NAMALWA (cell line): ENCODE measurements around the gene CACNA1G.

Experiments used
- DNase-seq: peaks from one replicate; pipeline ENCODE4 v3.0.0-alpha.2; 2015; ENCODE audit warnings: low spot score

CACNA1G gene

DNA sequence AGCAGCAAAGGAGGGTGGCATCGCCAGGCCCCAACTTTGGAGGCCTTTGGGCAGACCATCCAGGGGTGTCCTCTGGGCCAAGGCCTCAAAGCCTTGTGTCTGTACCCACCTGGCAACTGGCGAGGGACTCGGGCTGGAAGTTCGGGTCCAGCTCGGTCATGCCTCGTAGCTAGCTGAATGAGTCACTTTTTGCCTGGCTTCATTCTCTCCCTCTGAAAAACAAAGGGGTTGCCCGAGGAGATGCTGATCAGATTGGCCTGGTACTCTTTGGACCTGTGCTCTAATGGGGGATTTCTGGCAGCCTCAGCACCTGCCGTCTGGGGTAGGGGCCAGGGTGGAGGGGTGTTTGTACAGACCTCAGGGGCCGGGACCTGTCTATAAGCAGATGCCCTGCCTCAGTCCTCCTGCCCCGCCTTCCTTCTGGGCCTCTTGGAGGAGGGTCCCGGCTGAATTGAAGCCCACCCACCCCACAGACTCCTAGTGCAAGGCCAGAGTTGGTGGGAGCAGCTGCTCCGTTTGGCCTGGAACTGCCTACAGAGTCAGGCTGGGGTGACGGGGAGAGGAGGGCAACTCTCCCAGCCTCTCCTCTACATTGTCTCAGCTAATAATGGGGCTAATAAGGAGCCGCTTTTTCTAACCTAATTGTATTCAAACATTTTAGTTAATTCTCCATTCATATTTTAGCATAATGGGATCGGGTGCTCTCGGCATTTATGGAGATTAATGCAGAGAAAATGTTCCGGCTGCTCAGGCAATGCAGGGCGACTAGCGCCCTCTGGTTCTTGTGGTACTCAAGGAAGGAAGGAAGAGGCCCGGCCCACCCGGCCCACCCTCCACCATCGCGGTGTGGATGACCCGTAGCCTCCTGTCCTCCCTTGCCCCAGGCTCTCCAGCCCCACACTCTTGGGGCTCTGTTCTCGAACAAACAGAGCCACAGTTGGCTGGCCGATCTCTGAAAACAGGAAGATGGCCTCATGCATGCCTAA, 52.8 kb downstream of the CACNA1G start:
- no peak for DNase-seq

DNA sequence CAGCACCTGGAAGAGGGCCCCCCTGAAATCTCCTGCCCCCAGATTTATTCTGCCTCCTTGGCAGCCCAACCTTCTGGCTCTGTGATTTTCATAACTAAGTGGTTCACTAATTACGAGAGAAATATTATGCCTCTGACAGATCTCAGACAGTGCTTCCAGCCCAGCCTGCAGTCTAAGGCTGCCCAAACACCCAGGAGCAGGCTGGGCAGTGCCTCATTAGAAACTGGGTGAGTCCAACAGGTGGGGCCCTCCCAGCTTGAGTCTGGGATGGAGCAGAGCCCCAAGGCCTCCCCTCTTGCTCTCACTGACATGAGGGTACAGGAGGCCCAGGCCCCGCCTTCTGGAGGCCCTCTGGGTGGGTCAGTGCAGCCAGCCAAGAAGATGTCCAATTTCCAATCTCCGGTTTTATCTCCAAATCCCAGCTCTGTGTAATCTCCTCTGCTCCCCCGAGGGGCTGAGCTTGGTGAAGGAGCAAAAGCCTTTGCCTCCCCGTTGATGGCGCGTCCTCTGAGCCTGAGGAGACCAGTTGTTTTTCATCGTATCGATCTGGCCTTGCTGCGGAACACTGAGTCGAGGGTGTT, 54.0 kb downstream of the CACNA1G start:
- no peak for DNase-seq

DNA sequence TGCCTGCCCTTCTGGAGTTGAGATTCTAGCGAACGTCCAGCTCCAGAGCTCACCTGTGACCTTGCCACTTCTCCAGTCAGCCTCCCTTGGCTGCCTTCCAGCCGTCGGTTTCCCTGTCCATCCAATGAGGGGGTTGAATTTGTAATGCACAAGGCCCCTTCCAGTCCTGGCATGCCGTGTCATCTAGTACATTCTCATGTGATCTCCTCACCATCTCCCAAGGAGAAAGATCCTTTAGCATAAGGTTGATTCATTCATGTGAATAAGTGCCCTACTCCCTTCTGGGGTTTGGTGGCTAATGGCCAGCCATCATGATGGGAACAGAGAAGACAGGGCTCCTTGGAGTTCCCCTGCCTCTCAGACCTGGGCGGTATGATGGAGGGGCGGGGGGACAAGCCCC, 55.3 kb downstream of the CACNA1G start:
- no peak for DNase-seq

DNA sequence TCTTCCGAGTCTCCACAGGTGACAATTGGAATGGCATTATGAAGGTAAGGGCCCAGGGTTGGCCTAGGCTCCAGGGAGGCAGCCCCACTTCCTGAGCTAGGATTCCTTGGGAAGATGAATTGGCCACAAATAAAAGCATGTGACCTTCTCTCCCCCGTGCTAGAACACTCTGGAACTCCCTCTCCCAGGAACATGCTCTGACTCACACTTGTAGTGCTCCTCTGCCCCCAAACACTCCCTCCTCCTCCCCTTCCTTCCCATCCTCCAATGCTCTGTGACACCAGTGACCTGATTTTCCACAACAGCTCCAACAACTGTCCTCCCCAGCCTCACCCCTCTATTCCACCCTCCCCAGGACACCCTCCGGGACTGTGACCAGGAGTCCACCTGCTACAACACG, 57.8 kb downstream of the CACNA1G start:
- DNase-seq, result no peak

DNA sequence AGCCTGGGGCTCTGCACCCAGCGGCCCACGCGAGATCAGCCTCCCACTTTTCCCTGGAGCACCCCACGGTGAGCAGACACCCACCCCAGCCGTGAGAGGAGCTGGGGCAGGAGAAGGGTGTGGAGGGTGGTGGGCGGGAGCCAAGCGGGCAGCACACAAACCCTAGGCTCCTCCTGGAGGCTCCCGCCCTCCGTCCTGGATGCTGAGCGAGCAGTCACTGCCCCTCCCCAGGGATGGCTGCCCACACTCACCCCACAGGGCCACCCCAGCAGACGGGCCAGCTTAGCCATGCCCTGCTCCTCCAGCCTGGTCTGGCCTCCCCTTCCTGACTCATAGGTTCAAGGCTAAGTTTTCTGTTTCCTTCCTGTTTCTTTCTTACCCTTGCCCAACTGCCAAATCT, 58.4 kb downstream of the CACNA1G start:
- DNase-seq, result no peak

DNA sequence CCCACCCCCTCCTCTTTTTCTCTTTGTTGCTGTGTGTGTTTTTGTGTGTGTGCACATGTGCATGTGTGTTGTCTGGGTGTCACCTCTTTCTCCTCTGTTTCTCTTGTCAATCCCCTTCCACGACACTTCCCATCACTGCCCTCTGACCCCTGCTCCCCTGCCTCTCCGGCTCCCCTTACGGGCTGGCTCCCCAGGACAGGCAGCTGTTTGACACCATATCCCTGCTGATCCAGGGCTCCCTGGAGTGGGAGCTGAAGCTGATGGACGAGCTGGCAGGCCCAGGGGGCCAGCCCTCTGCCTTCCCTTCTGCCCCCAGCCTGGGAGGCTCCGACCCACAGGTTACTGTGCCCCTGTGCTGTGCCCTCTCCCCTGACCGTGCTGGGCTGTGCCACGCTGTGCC, 59.0 kb downstream of the CACNA1G start:
- DNase-seq, result no peak

DNA sequence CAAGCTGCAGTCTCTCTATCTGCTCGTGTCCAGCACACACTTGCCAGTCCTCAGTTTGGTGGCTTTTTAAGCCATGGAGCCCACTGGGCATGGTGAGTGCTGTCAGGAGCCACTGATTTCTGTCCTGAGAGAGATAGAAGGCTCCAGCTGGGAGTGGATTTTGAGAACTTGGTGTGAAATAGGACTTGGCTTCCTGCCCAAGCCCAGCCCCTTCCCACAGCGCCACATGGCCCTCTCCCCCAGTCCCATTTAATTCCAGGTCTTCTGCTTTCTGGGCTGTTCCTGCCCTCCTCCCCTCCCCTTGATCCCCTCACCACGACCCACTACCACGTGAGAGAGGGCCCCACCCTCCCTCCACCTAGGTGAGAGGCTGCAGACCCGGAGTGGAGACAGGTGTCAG, 59.7 kb downstream of the CACNA1G start:
- DNase-seq, result no peak

DNA sequence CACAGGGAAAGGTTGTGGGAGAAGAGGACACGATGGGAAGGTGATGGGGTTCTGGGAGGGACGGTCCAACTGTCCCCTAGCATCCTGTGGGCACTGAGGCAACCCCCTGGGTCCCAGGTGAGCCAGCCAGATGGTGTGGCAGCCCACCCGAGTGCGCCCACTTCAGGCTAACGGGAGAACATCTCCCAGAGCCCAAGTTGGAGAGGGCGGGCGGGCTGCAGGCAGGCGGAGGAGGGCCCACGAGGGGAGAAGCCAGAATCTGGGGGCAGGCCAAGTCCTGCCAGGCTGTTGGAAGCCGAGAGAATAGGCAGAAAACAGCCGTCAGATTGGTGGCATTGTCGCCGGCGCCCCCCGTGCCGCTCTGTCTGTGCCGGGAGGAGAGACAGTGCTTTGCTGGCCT, 60.3 kb downstream of the CACNA1G start:
- DNase-seq, result peak; percentile 25

DNA sequence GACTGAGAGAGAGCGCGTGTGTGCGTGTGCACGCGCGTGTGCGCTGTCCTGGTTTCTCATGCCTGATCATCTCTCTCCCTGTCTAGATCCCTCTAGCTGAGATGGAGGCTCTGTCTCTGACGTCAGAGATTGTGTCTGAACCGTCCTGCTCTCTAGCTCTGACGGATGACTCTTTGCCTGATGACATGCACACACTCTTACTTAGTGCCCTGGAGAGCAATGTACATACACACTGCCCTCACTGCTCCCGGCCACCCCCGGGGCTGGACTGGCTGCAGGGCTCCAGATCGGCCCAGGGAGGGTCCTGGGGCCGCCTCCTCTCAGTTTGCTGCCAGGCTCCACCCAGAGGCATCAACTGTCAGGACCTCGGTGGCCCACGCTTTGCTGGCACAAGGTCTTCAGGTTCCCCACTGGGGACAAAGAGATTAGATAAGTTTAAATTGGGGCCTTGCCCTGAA, 61.1 kb downstream of the CACNA1G start:
- no peak for DNase-seq

DNA sequence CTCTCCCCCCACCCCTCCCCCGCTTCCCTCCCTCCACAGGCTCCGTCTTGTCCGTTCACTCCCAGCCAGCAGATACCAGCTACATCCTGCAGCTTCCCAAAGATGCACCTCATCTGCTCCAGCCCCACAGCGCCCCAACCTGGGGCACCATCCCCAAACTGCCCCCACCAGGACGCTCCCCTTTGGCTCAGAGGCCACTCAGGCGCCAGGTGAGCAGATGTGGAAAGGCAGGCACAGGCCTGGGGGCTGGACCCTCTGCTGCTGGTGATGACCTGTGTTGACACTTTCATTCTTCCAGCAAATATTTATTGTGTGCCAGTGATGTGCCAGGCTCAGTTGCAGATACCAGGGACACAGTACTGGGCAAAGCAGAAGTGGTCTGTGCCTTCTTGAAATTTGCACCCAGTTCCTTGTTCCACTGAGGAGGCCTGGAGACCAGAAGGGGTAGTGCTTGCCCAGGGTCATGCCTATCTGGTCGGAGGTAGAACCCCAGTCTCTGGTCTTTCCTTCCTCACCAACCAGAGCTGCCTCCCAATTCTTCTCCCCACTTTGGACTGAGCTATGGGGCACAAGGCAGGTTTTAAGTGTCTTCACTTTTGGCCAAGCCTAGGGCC, 63.9 kb downstream of the CACNA1G start:
- no peak for DNase-seq

DNA sequence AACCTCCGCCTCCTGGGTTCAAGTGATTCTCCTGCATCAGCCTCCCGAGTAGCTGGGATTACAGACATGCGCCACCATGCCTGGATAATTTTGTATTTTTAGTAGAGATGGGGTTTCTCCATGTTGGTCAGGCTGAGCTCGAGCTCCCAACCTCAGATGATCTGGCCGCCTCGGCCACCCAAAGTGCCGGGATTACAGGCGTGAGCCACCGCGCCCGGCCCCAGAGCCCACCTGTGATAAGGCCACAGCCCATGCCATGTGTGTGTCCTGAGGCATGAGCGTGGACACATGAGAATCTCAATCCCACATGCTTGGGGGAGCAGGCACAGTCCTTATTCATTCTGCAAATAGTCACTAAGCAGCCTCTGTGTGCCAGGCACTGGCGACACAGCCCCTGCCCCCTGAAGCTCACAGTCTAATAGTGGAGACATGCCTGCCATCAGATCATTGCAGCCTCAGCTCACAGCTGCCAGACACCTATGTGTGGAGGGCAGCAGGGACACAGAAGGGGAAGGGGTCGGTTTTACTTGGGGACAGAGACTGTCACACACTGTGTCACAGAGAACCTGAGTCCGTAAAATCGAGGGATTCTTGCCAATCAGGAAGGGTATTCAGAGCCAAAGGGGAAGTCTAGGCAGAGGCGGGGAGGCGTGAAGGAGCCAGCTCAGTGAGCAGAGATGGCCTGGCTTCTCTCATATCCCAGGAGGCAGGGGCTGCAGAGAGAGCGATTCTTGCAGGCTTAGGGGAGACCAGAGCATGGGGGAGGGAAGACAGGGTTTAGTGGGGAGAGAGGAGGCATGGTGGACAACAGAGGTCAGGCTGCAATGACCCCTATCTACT, 64.7 kb downstream of the CACNA1G start:
- DNase-seq, result no peak

DNA sequence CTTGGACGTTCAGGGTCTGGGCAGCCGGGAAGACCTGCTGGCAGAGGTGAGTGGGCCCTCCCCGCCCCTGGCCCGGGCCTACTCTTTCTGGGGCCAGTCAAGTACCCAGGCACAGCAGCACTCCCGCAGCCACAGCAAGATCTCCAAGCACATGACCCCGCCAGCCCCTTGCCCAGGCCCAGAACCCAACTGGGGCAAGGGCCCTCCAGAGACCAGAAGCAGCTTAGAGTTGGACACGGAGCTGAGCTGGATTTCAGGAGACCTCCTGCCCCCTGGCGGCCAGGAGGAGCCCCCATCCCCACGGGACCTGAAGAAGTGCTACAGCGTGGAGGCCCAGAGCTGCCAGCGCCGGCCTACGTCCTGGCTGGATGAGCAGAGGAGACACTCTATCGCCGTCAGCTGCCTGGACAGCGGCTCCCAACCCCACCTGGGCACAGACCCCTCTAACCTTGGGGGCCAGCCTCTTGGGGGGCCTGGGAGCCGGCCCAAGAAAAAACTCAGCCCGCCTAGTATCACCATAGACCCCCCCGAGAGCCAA, 65.6 kb downstream of the CACNA1G start:
- DNase-seq, result peak; percentile 84

DNA sequence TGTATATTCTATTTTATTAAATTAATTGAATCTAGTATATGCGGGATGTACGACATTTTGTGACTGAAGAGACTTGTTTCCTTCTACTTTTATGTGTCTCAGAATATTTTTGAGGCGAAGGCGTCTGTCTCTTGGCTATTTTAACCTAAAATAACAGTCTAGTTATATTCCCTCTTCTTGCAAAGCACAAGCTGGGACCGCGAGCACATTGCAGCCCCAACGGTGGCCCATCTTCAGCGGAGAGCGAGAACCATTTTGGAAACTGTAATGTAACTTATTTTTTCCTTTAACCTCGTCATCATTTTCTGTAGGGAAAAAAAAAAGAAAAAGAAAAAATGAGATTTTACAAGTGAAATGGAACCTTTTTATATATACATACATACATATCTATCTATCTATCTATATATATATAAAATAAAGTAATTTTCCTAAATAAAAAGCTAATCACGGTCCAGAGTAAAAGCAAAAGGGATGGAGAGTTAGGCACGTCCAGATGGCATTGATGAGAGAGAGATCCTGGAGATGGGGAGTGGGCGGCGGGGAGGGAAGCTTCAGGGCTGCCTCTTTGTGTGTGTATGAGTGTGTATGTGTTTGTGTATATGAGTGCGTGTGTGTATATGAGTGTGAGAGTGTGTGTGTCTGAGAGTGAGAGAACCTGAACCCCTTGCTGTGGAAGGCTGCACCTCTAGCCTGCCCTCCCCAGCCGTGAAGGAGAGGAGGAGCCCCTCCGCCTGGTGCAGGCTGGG, 66.7 kb downstream of the CACNA1G start:
- no peak for DNase-seq

DNA sequence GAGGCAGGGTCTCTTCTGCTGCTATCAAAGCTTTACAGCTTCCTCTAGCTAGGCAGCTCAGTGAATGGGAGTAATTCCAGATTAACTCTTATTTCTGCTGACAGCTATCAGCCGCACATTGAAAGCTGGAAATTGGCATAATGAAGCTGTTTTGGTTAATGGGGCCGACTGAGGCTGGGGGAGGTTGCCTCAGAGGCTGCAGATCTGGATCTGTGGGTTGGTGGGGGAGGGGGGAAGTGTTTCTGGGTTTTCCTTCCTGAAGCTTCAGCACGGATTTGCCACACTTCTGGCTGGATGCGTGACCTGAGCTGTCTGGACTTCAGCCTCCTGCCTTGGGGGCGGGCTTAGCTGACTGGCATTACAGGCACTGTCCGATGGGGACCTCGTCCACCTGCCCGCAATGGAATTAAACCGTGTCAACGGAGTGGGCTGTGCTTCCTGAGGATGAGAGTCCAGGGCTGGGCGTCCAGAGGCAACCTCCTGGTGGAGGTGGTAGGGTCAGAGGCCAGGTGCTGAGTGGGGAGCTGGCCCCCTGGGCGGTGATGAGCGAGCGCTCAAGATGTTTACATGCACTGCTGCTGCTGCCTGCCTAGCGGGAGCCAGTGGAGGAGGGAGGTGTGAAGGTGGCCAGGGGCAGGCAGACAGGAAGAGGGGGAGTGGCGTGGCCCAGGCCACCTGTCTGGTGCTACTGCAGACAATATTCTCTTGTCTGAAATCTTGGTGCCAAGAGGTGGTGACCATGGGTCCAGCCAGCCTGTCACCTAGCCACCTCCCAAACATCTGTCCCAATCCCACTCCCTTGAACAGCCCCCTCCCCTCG, 67.5 kb downstream of the CACNA1G start:
- no peak for DNase-seq

DNA sequence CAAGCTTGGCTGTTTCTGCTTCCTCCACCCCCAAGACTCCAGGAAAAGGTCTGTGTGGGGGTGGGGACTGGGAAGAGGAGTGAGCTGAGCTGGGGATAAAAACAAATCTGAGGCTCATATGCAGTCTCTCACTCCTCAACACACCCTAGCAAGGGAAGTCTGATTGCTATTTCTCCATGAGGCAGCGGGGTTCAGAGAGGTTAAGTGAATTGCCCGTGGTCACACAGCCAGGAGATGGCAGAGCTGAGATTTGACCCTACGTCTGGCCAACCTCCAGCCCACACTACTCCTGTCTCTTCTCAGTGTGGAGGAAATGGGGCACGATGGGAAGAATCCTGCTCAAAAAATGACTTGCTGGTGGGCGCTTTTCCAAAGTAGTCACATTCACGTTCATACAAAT, 69.4 kb downstream of the CACNA1G start:
- DNase-seq, result no peak

DNA sequence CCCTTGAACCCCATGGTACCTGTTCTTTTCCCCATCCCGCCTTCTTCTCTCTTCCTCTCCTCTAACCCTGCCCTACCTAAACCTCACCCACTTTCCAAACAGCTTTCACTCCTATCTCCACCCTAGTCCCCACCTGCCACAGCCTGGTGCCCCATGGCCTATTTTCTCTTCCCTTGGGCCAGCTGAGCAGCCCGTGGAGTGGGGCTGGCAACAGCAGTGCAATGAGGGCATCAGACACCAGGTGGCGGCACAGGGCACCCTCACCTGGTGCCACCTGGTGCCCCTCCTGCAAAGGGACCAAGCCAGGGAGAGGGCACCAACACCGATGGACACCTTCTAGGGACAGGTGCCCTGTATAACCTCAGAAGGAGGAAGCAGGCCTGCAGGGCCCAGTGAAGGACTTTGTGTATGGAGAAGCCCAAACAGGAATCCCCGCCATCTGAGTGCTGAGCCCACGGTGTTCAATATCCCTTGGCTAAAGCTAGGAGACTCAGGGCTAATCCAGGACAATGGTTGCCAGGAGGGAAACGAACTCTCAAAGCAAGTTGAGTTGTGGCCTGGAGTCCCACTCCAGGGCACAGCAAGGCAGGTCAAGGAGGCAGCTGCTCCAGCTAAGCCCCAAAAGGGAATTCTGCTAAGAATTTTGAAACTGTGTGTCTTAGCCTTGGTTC, 70.1 kb downstream of the CACNA1G start:
- DNase-seq, result peak; percentile 55

DNA sequence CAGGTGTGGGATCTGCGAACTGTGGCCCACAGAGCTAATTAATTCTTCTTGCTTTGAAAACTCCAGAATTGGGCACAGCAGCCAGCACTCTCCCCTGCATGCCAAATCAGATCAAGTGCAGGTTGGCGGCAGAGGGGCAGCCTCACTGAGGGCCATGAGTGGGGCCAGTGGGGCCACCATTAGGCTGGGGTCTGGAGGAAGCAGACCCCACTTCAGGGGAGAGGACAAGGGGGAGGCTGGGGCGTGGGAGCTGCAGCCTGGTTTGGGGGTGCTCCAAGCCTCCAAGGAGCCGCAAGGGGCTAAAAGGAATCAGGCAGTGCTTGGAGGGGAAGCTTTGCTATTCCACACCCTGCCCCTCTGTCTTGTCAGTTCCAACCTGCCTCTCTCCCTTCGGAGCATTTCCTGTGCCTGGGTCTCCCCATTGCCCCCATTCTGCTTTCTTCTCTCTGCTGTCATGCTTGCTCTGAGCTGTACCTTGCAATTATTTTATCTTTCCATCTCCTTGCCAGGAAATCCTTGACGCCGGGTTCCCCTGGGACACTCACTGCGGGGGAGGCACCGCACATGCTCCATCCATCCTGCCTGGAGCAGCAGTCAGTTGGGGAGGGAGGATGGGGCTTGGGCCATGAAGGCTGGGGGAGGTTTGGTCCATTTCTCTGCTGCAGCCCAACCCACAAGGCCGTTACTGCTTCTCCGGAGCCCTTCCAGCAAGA, 70.8 kb downstream of the CACNA1G start:
- DNase-seq, result no peak

DNA sequence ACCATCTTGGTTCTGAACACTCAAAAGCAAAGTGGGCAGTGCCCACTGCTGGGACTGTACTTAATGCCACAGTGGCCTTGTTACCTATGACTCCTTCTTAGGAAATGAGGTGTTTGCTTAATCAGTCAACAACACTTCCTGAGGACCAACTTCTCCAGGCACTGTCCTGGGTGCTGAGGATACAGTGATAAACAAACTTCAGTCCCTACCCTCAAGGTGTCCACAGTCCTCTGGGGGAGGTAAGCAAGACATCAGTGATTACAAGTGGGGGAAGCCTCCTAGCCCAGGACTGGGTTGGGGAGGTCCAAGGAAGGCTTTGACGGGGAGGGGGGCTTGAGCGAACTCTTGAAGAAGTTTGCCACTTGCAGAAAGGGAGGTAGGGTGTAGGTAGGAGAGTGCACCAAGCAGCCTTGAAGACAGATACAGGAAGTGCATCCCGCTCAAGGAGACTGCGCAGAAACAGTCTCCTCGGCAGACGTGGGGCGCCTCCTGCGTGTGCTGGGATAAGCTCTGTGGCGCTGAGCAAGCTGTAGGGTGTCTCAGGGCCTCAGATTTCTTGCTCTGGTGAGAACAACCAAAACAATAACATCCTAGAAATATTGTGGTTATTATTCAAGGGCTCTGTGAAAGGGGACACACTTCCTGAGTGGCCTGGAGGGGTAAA, 71.5 kb downstream of the CACNA1G start:
- DNase-seq, result no peak
